Stimulated activated naive CD4-positive, alpha-beta T cell (primary cell): ENCODE results near the gene DNMBP.
"Not testable (repeated sequence)": the region's sequence is repeated elsewhere in the genome, so short reads cannot be mapped to it uniquely, and the experiment has no call there.

Source experiments
- DNase-seq, 6 experiments: peaks; one replicate each; lab custom pipeline; 2025; lab: John Stamatoyannopoulos, UW

Gene DNMBP

GRCh38 chr10:100014071-100014762 is 4.5 kb upstream of the DNMBP start:
- DNase-seq: no peak

- DNase-seq: no peak
Measured at GRCh38 chr10:100013621-100014020, 3.9 kb upstream of the DNMBP start.

GRCh38 chr10:100011906-100012305 is 2.2 kb upstream of the DNMBP start:
- not testable (repeated sequence) for DNase-seq

GRCh38 chr10:100009283-100009792 is 409 bp downstream of the DNMBP start:
- DNase-seq: peak in 4 of 6 experiments; percentile 24 to 75 (median 60)

- no peak for DNase-seq
Measured at GRCh38 chr10:100008708-100009282, 952 bp downstream of the DNMBP start.

- no peak for DNase-seq
Measured at GRCh38 chr10:100008142-100008522, 1.6 kb downstream of the DNMBP start.

- no peak for DNase-seq
Measured at GRCh38 chr10:100007231-100008141, 2.3 kb downstream of the DNMBP start.

GRCh38 chr10:100006243-100006886 is 3.4 kb downstream of the DNMBP start:
- no peak for DNase-seq

GRCh38 chr10:100004805-100005510 is 4.8 kb downstream of the DNMBP start:
- no peak for DNase-seq

GRCh38 chr10:100000109-100000644 is 9.6 kb downstream of the DNMBP start:
- DNase-seq: no peak

- no peak for DNase-seq
Measured at GRCh38 chr10:99999319-100000108, 10.2 kb downstream of the DNMBP start.

- no peak for DNase-seq
Measured at GRCh38 chr10:99998889-99999288, 10.9 kb downstream of the DNMBP start.

GRCh38 chr10:99996671-99997648 is 12.8 kb downstream of the DNMBP start:
- DNase-seq: no peak

GRCh38 chr10:99995713-99996112 is 14.0 kb downstream of the DNMBP start:
- no peak for DNase-seq

GRCh38 chr10:99995269-99995668 is 14.5 kb downstream of the DNMBP start:
- DNase-seq: no peak

- no peak for DNase-seq
Measured at GRCh38 chr10:99994801-99995200, 14.9 kb downstream of the DNMBP start.

GRCh38 chr10:99993701-99994689 is 15.8 kb downstream of the DNMBP start:
- peak; percentile 10 to 58 (median 46) for DNase-seq

- DNase-seq: not testable (repeated sequence)
Measured at GRCh38 chr10:99985637-99986036, 24.1 kb downstream of the DNMBP start.
